Measurements from ENCODE around the gene KCNK4. TPM values are rescaled to one million over a fixed set of nuclear protein-coding genes. Genes with fewer than 3 reads are reported as not detected.

KCNK4 gene
- polyA plus RNA-seq, 1 donor from 2014 or later, result 1.0 TPM

- no peaks in the 10 kb centered on the region for H3F3A ChIP-seq (ENCODE audit: insufficient read depth, low read length, poor library complexity, severe bottlenecking)
- no peak overlapping the region for H3K9ac ChIP-seq (ENCODE audit: low read length)
- H3K4me2 ChIP-seq (ENCODE audit: low read length), result no peak overlapping the region
- no peaks in the 10 kb centered on the region for H4K20me1 ChIP-seq (ENCODE audit: insufficient read depth)
- H3K9me3 ChIP-seq (ENCODE audit: low read length), result no peaks in the 10 kb centered on the region
- no peak overlapping the region for H3K27ac ChIP-seq (ENCODE audit: low read length)
- no peaks in the 10 kb centered on the region for H3K27me3 ChIP-seq (ENCODE audit: insufficient read depth, low read depth, low read length)
- no peak overlapping the region for H3K4me3 ChIP-seq (ENCODE audit: low read length)
- no peaks in the 10 kb centered on the region for H3K36me3 ChIP-seq (ENCODE audit: insufficient read depth, low read length)
- H2AFZ ChIP-seq (ENCODE audit: low read depth, low read length), result no peak overlapping the region
- TF ChIP-seq POLR2AphosphoS5 (IDR thresholded peaks at IDR 0.05) (no peak), RAD21 (conservative IDR thresholded peaks at IDR 0.05) (no peak), CTCF (IDR thresholded peaks at IDR 0.05; ENCODE audit: poor library complexity, severe bottlenecking) (no peak), MXI1 (conservative IDR thresholded peaks at IDR 0.05; ENCODE audit: poor library complexity, severe bottlenecking) (no peak), SMC3 (conservative IDR thresholded peaks at IDR 0.05; ENCODE audit: poor library complexity) (no peak), EZH2 (IDR thresholded peaks at IDR 0.05; ENCODE audit: borderline replicate concordance, insufficient read depth, low read length, poor library complexity, severe bottlenecking) (no peak), EP300 (conservative IDR thresholded peaks at IDR 0.05; ENCODE audit: poor library complexity, severe bottlenecking) (no peak), TAF1 (IDR thresholded peaks at IDR 0.05; ENCODE audit: low read depth) (no peak), REST (IDR thresholded peaks at IDR 0.05; ENCODE audit: borderline replicate concordance) (no peak)
- no peaks in the 10 kb centered on the region for H3K9me2 ChIP-seq (ENCODE audit: insufficient read depth, low read length)
- H3K79me2 ChIP-seq (replicated peaks; ENCODE audit: insufficient read depth, low read length), result peaks cover 11% of the 10 kb centered on the region
Measured at GRCh38 chr11:64281957-64282770, 8.9 kb upstream of the KCNK4 start.

- no peak overlapping the region for H3K4me2 ChIP-seq (ENCODE audit: low read length)
- H3K9me3 ChIP-seq (ENCODE audit: low read length), result no peaks in the 10 kb centered on the region
- no peak overlapping the region for H2AFZ ChIP-seq (ENCODE audit: low read depth, low read length)
- peaks cover 11% of the 10 kb centered on the region for H3K79me2 ChIP-seq (replicated peaks; ENCODE audit: insufficient read depth, low read length)
- H3K9me2 ChIP-seq (ENCODE audit: insufficient read depth, low read length), result no peaks in the 10 kb centered on the region
- peak overlapping the region; percentile 93 for H3K9ac ChIP-seq (ENCODE audit: low read length)
- H3K27ac ChIP-seq (ENCODE audit: low read length), result no peak overlapping the region
- no peaks in the 10 kb centered on the region for H3K36me3 ChIP-seq (ENCODE audit: insufficient read depth, low read length)
- H3K4me3 ChIP-seq (ENCODE audit: low read length), result peak overlapping the region; percentile 90
- no peaks in the 10 kb centered on the region for H3K27me3 ChIP-seq (ENCODE audit: insufficient read depth, low read depth, low read length)
- H4K20me1 ChIP-seq (ENCODE audit: insufficient read depth), result no peaks in the 10 kb centered on the region
- no peaks in the 10 kb centered on the region for H3F3A ChIP-seq (ENCODE audit: insufficient read depth, low read length, poor library complexity, severe bottlenecking)
- no peak for TF ChIP-seq REST (IDR thresholded peaks at IDR 0.05; ENCODE audit: borderline replicate concordance)
- no peak for TF ChIP-seq MXI1 (conservative IDR thresholded peaks at IDR 0.05; ENCODE audit: poor library complexity, severe bottlenecking)
- TF ChIP-seq SMC3 (conservative IDR thresholded peaks at IDR 0.05; ENCODE audit: poor library complexity), result no peak
- TF ChIP-seq POLR2AphosphoS5 (IDR thresholded peaks at IDR 0.05), result no peak
- no peak for TF ChIP-seq EZH2 (IDR thresholded peaks at IDR 0.05; ENCODE audit: borderline replicate concordance, insufficient read depth, low read length, poor library complexity, severe bottlenecking)
- no peak for TF ChIP-seq EP300 (conservative IDR thresholded peaks at IDR 0.05; ENCODE audit: poor library complexity, severe bottlenecking)
- TF ChIP-seq CTCF (IDR thresholded peaks at IDR 0.05; ENCODE audit: poor library complexity, severe bottlenecking), result no peak
- no peak for TF ChIP-seq TAF1 (IDR thresholded peaks at IDR 0.05; ENCODE audit: low read depth)
- no peak for TF ChIP-seq RAD21 (conservative IDR thresholded peaks at IDR 0.05)
Measured at GRCh38 chr11:64283092-64283491, 8.0 kb upstream of the KCNK4 start.

All from neural cell (in vitro differentiated cells).